OCI-LY1 (cell line): ENCODE results near the gene ATP9B.

Experiments used
- H2AFZ ChIP-seq: fragments of 200-600 bp; sonication (generic), shearing (Covaris generic); 2 replicates; pipeline ENCODE4 v1.6.0; 2014; ENCODE audit warnings: antibody characterized with exemption, mild to moderate bottlenecking, low read length
- H3F3A ChIP-seq: fragments of 200-600 bp; sonication (generic), shearing (Covaris generic); 2 replicates; pipeline ENCODE4 v1.6.0; 2014; ENCODE audit warnings: mild to moderate bottlenecking, antibody characterized with exemption, low read length, moderate library complexity; ENCODE audit not compliant: insufficient read depth
- H3K27ac ChIP-seq: fragments of 200-600 bp; sonication (generic); 2 replicates; pipeline ENCODE4 v1.5.1; 2014; ENCODE audit warnings: low read length, mixed run types, mild to moderate bottlenecking, low read depth; ENCODE audit not compliant: poor library complexity, severe bottlenecking
- H3K27me3 ChIP-seq: fragments of 200-600 bp; sonication (generic); 2 replicates; pipeline ENCODE4 v1.6.0; 2014; ENCODE audit warnings: antibody characterized with exemption, mild to moderate bottlenecking, low read length, moderate library complexity; ENCODE audit not compliant: insufficient read depth
- H3K36me3 ChIP-seq: fragments of 200-600 bp; sonication (generic); 2 replicates; pipeline ENCODE4 v1.6.1; 2014; ENCODE audit warnings: mild to moderate bottlenecking, antibody characterized with exemption, low read length, moderate library complexity, mixed read lengths; ENCODE audit not compliant: insufficient read depth
- H3K4me1 ChIP-seq: fragments of 200-600 bp; sonication (generic); 2 replicates; pipeline ENCODE4 v1.5.1; 2014; ENCODE audit warnings: mild to moderate bottlenecking, low read length, moderate library complexity; ENCODE audit not compliant: insufficient read depth, severe bottlenecking
- H3K4me2 ChIP-seq: fragments of 200-600 bp; sonication (generic), shearing (Covaris generic); 2 replicates; pipeline ENCODE4 v1.6.1; 2014; ENCODE audit warnings: low read length
- H3K4me3 ChIP-seq: fragments of 200-600 bp; sonication (generic); 2 replicates; pipeline ENCODE4 v1.5.1; 2014; ENCODE audit warnings: low read length, low read depth, mild to moderate bottlenecking, mixed read lengths; ENCODE audit not compliant: poor library complexity, severe bottlenecking
- H3K79me2 ChIP-seq: fragments of 200-600 bp; shearing (Covaris generic); 2 replicates; pipeline ENCODE4 v1.6.1; 2016; ENCODE audit warnings: mixed run types, low read length, mixed read lengths; ENCODE audit not compliant: insufficient read depth
- H3K9ac ChIP-seq: fragments of 200-600 bp; sonication (generic), shearing (Covaris generic); 2 replicates; pipeline ENCODE4 v1.6.1; 2014; ENCODE audit warnings: mild to moderate bottlenecking, low read length, mixed read lengths
- H3K9me2 ChIP-seq: fragments of 200-600 bp; sonication (generic), shearing (Covaris generic); 2 replicates; pipeline ENCODE4 v1.6.1; 2014; ENCODE audit warnings: low read depth, mild to moderate bottlenecking, low read length, mixed read lengths
- H3K9me3 ChIP-seq: fragments of 200-600 bp; shearing (Covaris generic); 2 replicates; pipeline ENCODE4 v1.6.1; 2014; ENCODE audit warnings: low read length, mixed read lengths
- H4K20me1 ChIP-seq: fragments of 200-600 bp; sonication (generic), shearing (Covaris generic); 2 replicates; pipeline ENCODE4 v1.6.0; 2016; ENCODE audit warnings: mild to moderate bottlenecking, low read length; ENCODE audit not compliant: insufficient read depth
- CTCF ChIP-seq: fragments of 200-600 bp; sonication (generic), shearing (Covaris generic); IDR thresholded peaks from 2 replicates; pipeline ENCODE4 v1.5.1; 2017; ENCODE audit warnings: mild to moderate bottlenecking, antibody characterized with exemption, low read length, moderate library complexity, mixed read lengths
- EZH2 ChIP-seq: fragments of 200-600 bp; sonication (generic), shearing (Covaris generic); IDR thresholded peaks from 2 replicates; pipeline ENCODE4 v1.8.0; 2017; ENCODE audit warnings: borderline replicate concordance, mixed run types, mild to moderate bottlenecking, antibody characterized with exemption, low read length, moderate library complexity, mixed read lengths

The ATP9B gene

GRCh38 chr18:79064228-79064627, 5.0 kb upstream of the ATP9B start:
- Histone ChIP-seq H3K36me3 (no peaks in the 10 kb centered on the region; the same call in 1 of the 2 replicates), H3K9me3 (no peaks in the 10 kb centered on the region), H3K4me2 (no peak overlapping the region), H3K4me3 (no peak overlapping the region), H3K9me2 (no peaks in the 10 kb centered on the region), H3K9ac (no peak overlapping the region), H3K4me1 (peaks cover 8% of the 10 kb centered on the region), H4K20me1 (no peaks in the 10 kb centered on the region), H3K27me3 (no peaks in the 10 kb centered on the region; the same call in 1 of the 2 replicates), H3K27ac (no peak overlapping the region), H2AFZ (no peak overlapping the region), H3F3A (no peaks in the 10 kb centered on the region), H3K79me2 (no peaks in the 10 kb centered on the region)
- TF ChIP-seq CTCF (no peak), EZH2 (no peak)

- H4K20me1 ChIP-seq, result no peaks in the 10 kb centered on the region
- no peak overlapping the region for H3K4me2 ChIP-seq
- H3K27me3 ChIP-seq, result no peaks in the 10 kb centered on the region; the same call in 1 of the 2 replicates
- H3F3A ChIP-seq, result no peaks in the 10 kb centered on the region
- no peaks in the 10 kb centered on the region; the same call in 1 of the 2 replicates for H3K36me3 ChIP-seq
- H3K27ac ChIP-seq, result no peak overlapping the region
- TF ChIP-seq EZH2 (no peak), CTCF (no peak)
- H3K9me2 ChIP-seq, result no peaks in the 10 kb centered on the region
- no peak overlapping the region for H3K4me3 ChIP-seq
- H3K9me3 ChIP-seq, result no peaks in the 10 kb centered on the region
- H3K4me1 ChIP-seq, result peaks cover 16% of the 10 kb centered on the region
- H3K79me2 ChIP-seq, result peaks cover 13% of the 10 kb centered on the region
- H2AFZ ChIP-seq, result no peak overlapping the region
- no peak overlapping the region for H3K9ac ChIP-seq
These were observed 3.4 kb upstream of the ATP9B start for GRCh38 chr18:79065802-79066201.

GRCh38 chr18:79067611-79068010, 1.6 kb upstream of the ATP9B start:
- H3F3A ChIP-seq, result no peaks in the 10 kb centered on the region
- H3K4me1 ChIP-seq, result peaks cover 20% of the 10 kb centered on the region
- no peak overlapping the region for H2AFZ ChIP-seq
- TF ChIP-seq CTCF (no peak), EZH2 (no peak)
- no peaks in the 10 kb centered on the region for H3K9me2 ChIP-seq
- no peak overlapping the region for H3K9ac ChIP-seq
- no peak overlapping the region for H3K4me3 ChIP-seq
- peak overlapping the region; percentile 71; the same call in 1 of the 2 replicates for H3K4me2 ChIP-seq
- no peaks in the 10 kb centered on the region; the same call in 1 of the 2 replicates for H3K9me3 ChIP-seq
- H3K27ac ChIP-seq, result no peak overlapping the region
- H3K27me3 ChIP-seq, result no peaks in the 10 kb centered on the region; the same call in 1 of the 2 replicates
- no peaks in the 10 kb centered on the region; the same call in 1 of the 2 replicates for H3K36me3 ChIP-seq
- peaks cover 25% of the 10 kb centered on the region for H3K79me2 ChIP-seq
- no peaks in the 10 kb centered on the region for H4K20me1 ChIP-seq
